Activated naive CD4-positive, alpha-beta T cell treated with anti-CD3 and anti-CD28 coated beads, Interleukin-2, amount 50 U/mL, for 24 hours (primary cell): ENCODE measurements around the gene NIT2.

Source experiments
- H3K27ac Mint-ChIP-seq: one replicate; pipeline ENCODE4 v1.8.0; 2021; ENCODE audit warnings: mild to moderate bottlenecking, mixed read lengths
- H3K27me3 Mint-ChIP-seq: one replicate; pipeline ENCODE4 v1.8.0; 2021; ENCODE audit warnings: mixed read lengths
- H3K36me3 Mint-ChIP-seq: one replicate; pipeline ENCODE4 v1.8.0; 2021; ENCODE audit warnings: mixed read lengths
- H3K4me1 Mint-ChIP-seq: one replicate; pipeline ENCODE4 v1.8.0; 2021; ENCODE audit warnings: mixed read lengths
- H3K4me3 Mint-ChIP-seq: one replicate; pipeline ENCODE4 v1.8.0; 2021; ENCODE audit warnings: mild to moderate bottlenecking, mixed read lengths
- H3K9me3 Mint-ChIP-seq: one replicate; pipeline ENCODE4 v1.8.0; 2021; ENCODE audit warnings: mixed read lengths

The NIT2 gene

DNA sequence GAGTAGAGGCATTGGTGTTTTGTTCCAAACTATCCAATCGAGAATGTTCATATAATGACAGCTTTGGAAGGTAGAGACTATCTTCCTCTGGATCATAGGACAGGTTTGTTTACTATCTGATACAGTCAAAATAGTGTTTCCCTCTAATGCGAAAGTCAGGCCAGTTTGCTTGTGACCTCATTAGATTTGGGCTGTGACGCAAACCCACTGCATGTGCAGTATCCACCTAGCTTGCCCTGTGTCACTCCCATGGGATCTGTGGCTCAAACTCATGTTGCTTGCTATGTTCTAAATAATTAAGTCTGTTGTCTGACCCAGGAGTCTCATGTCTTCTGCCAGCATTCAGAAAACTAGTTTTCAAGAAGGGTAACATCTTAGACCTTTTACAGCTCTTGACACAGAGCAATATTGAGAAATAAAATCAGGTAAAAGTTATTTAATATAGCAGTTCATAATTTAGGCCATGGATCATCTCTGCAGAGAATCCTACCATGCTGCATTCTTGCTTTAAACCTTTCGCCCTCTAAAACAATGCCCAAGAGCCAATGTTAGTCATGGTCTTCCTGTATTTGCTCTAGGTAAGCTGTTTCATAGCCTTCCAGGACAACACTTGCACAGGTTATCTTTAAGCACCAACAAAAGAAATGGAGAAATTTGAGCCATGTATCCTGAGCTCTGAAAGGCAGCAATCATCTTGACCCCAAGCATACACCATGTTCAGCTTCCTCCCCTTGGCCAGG is 26.4 kb downstream of the NIT2 start:
- H3K4me3 Mint-ChIP-seq: no peak overlapping the region
- no peak overlapping the region for H3K27ac Mint-ChIP-seq
- H3K27me3 Mint-ChIP-seq: no peaks in the 10 kb centered on the region
- peaks cover 5% of the 10 kb centered on the region for H3K9me3 Mint-ChIP-seq
- H3K4me1 Mint-ChIP-seq: no peaks in the 10 kb centered on the region
- H3K36me3 Mint-ChIP-seq: peaks cover 27% of the 10 kb centered on the region

DNA sequence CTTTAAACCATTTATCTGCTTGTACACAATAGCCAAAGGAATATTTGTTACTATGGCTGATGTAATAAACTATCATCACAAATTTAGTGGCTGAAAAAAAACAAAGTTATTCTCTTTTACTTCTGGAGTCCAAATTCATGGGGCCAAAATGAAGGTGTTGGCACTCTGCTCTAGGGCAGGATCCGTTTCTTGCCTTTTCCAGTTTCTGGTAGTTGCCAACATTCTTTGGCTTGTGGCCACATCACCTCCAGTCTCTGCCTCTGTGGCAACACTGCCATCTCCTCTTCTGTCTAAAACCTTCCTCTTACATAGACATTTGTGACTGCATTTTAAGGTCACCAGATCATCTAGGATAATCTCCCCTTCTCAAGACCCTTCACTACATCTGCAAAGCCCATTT is 27.3 kb downstream of the NIT2 start:
- H3K9me3 Mint-ChIP-seq: peaks cover 5% of the 10 kb centered on the region
- no peak overlapping the region for H3K4me3 Mint-ChIP-seq
- no peaks in the 10 kb centered on the region for H3K27me3 Mint-ChIP-seq
- no peak overlapping the region for H3K27ac Mint-ChIP-seq
- peaks cover 29% of the 10 kb centered on the region for H3K36me3 Mint-ChIP-seq
- H3K4me1 Mint-ChIP-seq: no peaks in the 10 kb centered on the region

DNA sequence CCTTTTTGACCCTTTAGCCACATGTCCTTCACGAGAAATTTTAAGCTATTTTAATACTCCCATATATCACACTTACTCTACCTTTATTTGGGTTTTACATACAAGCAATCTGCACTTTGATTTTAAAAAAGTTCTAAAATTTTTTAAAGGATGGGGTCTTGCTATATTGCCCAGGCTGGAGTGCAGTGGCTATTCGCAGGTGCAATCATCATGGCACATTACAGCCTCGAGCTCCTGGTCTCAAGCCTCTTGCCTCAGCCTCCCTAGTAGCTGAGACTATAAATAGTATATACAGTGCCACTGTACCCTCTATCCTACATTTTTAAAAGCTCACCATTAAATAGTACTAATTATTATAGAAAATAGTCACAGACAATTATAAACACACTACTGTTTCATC is 29.9 kb downstream of the NIT2 start:
- Mint-ChIP-seq H3K27me3 (no peaks in the 10 kb centered on the region), H3K4me1 (no peaks in the 10 kb centered on the region), H3K36me3 (peaks cover 24% of the 10 kb centered on the region), H3K9me3 (peaks cover 5% of the 10 kb centered on the region), H3K4me3 (no peak overlapping the region), H3K27ac (no peak overlapping the region)

DNA sequence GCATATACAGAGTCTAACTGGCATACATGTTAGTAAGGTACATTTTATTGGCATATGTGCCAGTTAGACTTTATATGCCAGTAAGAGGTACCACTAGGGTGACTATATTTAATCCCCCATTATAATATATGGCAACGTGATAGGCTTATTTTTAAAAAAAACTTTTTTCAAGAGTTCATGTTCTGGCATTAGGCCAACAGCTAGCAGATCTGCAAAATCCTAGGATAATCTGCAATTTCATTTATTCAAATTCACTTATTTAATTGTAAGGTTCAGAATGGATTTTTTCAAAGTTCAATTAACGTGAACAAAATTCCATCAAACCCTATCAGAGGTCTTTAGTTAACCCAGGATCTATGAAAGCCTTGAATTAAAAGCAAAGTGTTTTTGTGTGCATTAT is 31.9 kb downstream of the NIT2 start:
- Mint-ChIP-seq H3K27me3 (no peaks in the 10 kb centered on the region), H3K27ac (no peak overlapping the region), H3K9me3 (peaks cover 5% of the 10 kb centered on the region), H3K4me3 (no peak overlapping the region), H3K36me3 (peaks cover 23% of the 10 kb centered on the region), H3K4me1 (no peaks in the 10 kb centered on the region)

DNA sequence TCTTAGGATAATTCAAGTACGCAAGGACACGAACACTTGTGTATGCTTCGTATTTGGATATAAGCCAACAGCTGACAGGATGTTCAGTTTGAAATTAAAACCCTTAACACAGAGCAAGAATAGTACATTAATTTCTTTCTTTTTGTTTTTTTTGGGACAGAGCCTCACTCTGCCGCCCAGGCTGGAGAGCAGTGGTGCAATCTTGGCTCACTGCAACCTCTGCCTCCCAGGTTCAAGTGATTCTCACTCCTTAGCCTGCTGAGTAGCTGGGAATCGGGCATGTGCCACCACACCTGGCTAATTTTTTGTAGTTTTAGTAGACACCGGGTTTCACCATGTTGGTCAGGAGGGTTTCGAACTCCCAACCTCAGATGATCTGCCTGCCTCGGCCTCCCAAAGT is 33.9 kb downstream of the NIT2 start:
- peaks cover 20% of the 10 kb centered on the region for H3K36me3 Mint-ChIP-seq
- no peaks in the 10 kb centered on the region for H3K9me3 Mint-ChIP-seq
- H3K4me3 Mint-ChIP-seq: no peak overlapping the region
- no peak overlapping the region for H3K27ac Mint-ChIP-seq
- no peaks in the 10 kb centered on the region for H3K27me3 Mint-ChIP-seq
- no peaks in the 10 kb centered on the region for H3K4me1 Mint-ChIP-seq

DNA sequence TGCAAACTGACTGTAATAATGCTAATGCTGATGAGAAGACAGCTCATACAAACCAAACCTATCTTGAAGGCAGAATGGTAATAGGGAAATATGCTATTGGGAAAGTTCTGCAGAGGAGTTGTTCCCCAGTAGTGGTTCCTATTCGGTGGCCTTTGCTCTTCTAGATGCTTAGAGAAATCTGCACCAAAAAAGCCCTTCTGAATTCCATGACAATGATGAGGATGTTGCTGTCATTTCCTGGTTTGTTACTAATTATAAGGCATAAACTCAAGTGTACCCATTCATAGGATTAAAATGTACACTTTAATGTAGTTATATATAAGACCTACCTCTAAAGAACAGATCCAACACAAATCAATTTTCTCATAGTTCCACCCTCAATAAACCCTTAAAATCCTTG is 36.2 kb downstream of the NIT2 start:
- H3K4me3 Mint-ChIP-seq: no peak overlapping the region
- H3K9me3 Mint-ChIP-seq: no peaks in the 10 kb centered on the region
- H3K27ac Mint-ChIP-seq: no peak overlapping the region
- peaks cover 9% of the 10 kb centered on the region for H3K36me3 Mint-ChIP-seq
- H3K4me1 Mint-ChIP-seq: no peaks in the 10 kb centered on the region
- no peaks in the 10 kb centered on the region for H3K27me3 Mint-ChIP-seq

DNA sequence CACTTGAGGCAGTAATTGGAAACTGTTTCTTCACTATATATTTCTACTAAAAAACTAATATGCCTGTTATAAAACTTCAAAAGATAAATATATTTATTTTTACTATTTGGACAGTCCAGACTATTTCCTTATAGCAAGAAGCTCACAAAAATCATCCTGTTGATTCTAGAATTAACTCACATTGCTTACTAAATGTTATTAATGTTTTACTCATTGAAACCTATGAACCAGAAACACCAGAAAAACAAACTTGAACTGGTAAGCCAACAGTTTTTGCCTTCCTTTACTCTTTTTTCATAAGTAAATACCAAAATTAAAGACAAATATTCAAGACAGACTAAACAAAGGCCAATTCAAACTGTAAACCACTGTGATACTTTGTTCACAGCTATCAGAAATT is 40.0 kb downstream of the NIT2 start:
- Mint-ChIP-seq H3K27me3 (no peaks in the 10 kb centered on the region), H3K27ac (no peak overlapping the region), H3K4me3 (no peak overlapping the region), H3K4me1 (no peaks in the 10 kb centered on the region), H3K36me3 (peaks cover 8% of the 10 kb centered on the region), H3K9me3 (no peaks in the 10 kb centered on the region)

DNA sequence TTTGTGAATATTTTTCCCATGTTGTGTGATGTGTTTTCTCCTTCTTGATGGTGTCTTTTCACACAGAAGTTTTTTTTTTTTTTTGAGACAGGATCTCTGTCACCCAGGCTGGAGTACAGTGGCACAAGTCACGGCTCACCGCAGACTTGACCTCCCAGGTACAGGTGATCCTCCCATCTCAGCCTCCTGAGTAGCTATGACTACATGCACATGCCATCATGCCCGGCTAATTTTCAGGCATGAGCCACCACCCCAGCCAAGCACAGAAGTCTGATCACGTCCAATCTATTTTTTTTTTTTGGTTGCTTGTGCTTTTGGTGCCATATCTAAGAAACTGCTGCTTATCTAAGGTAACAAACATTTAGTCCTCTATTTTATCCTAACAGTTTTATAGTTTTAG is 41.7 kb downstream of the NIT2 start:
- Mint-ChIP-seq H3K27me3 (no peaks in the 10 kb centered on the region), H3K27ac (peak overlapping the region; percentile 23), H3K4me3 (no peak overlapping the region), H3K36me3 (peaks cover 8% of the 10 kb centered on the region), H3K4me1 (no peaks in the 10 kb centered on the region), H3K9me3 (no peaks in the 10 kb centered on the region)

DNA sequence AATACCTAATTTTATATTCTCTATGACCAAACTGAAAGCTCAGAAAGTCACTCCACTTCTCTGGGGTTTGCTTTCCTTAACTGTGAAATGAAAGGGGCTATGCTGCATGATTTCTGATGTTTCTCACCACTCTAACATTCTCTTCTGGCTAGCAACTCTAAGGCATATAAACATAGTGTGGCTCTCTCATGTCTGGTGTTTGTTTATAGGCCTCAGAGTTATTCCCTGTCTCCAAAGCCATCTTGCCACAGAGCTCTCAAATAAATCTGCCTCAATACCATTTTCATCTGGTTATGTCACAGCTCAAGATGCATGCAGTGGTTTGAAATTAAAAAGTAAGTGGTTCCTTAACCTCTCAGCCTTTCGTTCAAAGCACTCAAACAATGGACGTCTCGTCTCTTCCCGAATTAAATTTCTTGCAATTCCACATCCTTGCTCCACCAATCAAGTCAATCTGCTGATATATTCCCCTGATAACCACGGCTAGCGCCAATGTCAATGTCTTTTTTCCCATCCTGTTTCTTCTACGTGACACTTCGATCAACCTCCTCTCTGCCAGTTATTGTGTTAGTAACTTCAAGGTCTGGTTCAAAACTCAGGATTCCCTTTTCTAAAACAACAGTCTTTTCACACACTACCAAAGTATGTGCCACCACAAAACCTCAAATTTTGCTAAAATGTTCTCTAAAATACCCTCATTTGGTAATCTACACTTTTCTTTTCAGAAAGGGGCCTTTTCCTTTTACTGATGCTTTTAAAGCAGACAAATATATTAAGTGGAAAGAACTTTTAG is 50.4 kb downstream of the NIT2 start:
- H3K36me3 Mint-ChIP-seq: peaks cover 19% of the 10 kb centered on the region
- H3K9me3 Mint-ChIP-seq: no peaks in the 10 kb centered on the region
- H3K27me3 Mint-ChIP-seq: no peaks in the 10 kb centered on the region
- peak overlapping the region; percentile 48 for H3K27ac Mint-ChIP-seq
- H3K4me3 Mint-ChIP-seq: no peak overlapping the region
- H3K4me1 Mint-ChIP-seq: peaks cover 31% of the 10 kb centered on the region

DNA sequence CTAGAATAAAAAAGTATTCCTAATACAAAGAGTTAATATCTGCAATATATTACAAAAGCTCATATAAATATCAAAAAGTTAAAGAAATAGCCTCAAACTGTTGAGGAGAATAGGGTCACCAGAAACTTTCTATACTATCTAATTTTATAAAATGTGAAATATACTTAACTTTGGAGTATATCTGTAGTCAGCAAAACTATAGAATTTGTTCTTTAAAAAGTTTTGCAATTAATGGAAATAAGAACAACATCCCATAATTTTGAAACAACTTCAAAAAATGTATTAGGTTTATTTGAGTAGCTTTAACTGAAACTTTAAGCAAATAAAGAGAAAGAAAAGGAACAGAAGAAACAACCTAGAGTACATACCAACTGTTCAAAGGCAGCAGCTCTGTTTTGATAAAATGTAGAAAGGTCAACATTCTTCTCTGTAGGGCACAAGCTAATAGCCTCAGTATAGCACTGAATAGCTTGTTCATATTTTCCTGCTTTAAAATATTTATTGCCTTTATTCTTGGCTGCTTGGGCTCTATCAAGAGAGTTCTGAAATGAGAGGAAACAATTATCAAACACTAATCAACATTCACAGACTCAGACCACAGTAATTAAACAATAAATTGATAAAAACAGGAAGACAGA is 52.0 kb downstream of the NIT2 start:
- Mint-ChIP-seq H3K9me3 (no peaks in the 10 kb centered on the region), H3K4me1 (peaks cover 31% of the 10 kb centered on the region), H3K36me3 (peaks cover 17% of the 10 kb centered on the region), H3K4me3 (no peak overlapping the region), H3K27me3 (no peaks in the 10 kb centered on the region), H3K27ac (no peak overlapping the region)

DNA sequence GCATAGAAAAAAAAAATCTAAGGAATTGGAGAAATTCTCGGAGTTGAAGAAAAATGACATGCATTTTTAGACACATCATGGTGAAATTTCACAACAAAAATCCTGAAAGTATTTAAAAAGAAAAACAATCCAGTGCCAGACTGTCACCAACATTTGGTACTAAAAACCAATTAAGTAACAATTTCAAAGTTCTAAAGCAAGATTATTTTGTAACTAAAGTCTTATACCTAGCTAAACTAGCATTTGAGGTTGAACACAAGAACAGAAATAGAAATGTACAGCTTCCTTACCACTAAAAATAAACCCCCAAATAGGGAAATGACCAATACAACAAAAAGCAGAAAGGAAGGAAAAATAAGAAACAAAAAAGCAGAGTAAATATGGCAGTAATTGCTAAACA is 54.5 kb downstream of the NIT2 start:
- Mint-ChIP-seq H3K4me3 (no peak overlapping the region), H3K9me3 (no peaks in the 10 kb centered on the region), H3K27me3 (no peaks in the 10 kb centered on the region), H3K36me3 (peaks cover 17% of the 10 kb centered on the region), H3K27ac (no peak overlapping the region), H3K4me1 (peaks cover 43% of the 10 kb centered on the region)

DNA sequence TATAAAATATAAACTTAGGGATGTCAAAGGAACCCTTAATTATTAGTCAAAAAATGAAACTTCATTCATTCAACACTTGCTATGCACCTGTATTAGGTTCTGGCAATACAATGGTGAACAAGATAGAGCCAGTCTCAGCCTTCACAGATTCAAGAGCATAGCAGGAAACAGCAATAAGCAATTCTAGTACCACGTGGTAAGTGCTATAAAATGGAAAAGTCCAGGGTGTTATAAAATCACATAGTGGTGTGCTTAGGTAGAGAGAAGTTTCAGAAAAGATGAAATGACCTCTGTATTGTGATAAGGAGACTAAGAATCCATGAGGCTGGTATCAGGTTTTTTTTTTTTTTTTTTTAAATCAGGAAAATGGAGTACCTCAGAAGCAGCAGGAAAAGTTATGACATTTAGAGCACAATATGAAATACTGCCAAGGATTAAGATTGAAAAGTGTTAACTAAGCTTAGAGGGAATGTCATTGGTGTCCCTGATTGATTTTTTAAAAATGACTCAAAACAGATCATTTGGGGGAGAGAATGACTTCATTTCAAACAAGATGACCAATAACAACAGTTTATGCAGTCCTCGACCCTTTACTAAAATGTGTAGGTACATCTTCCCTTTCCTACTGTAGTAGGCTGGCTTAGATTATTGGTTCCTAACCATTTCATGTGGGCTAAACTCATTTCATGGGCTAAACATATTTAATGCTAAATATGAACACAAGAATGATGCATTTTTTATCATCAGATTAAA is 61.3 kb downstream of the NIT2 start:
- Mint-ChIP-seq H3K36me3 (peaks cover 2% of the 10 kb centered on the region), H3K4me1 (peaks cover 61% of the 10 kb centered on the region), H3K4me3 (no peak overlapping the region), H3K27ac (no peak overlapping the region), H3K27me3 (no peaks in the 10 kb centered on the region), H3K9me3 (no peaks in the 10 kb centered on the region)

DNA sequence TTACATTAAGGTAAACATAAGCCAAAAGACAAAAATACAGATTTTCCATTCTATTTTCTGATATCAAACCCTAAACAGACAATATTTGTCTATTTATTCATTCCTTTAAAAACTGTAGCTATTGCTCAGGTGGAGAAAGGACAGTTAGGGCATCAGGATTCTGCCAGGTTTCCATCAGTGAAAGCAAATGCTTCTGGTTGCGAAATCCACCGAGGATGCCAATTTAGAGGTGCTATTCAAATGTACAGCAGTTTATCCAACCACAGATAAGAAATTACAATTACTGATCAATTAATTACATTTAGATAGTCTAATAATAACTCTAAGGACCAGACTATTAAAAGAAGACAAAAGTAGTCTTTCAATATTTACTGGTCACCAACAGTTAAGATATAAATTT is 62.4 kb downstream of the NIT2 start:
- Mint-ChIP-seq H3K27ac (no peak overlapping the region), H3K9me3 (no peaks in the 10 kb centered on the region), H3K4me3 (peak overlapping the region; percentile 23), H3K36me3 (peaks cover 2% of the 10 kb centered on the region), H3K27me3 (no peaks in the 10 kb centered on the region), H3K4me1 (peaks cover 63% of the 10 kb centered on the region)

DNA sequence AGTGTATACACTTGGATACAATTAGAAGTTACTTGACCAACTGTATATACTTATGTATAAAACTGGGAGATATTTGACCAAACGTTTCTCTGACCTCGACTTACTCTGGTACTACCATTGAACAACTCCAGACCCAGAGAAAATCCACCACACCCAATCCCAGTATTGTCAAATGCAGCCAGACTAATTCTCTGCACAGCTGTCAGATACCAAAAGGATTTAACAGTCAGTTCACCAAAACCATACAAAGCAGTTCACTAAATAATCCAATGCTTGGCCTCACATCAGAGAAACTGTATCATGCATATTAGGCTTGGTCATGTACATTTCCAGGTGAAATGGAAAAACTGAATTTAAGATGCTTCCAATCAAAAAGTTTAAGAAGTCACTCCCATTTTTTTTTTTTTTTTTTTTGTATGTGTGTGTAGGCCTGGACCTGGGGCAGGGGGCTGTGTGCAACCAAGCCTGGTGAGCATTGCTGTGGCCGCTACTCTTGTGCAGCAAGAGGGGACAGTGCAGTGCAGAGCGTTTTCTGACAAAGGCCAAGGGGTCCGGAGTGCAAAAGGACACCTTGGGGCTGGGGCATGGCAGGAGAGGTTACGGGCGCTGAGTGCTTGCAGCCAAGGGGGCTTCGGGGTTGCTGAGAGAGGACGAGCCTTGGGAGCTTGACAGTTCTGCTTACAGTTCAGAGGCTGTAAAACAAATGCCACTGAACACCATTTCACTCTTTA is 64.9 kb downstream of the NIT2 start:
- H3K27ac Mint-ChIP-seq: peak overlapping the region; percentile 76
- H3K4me1 Mint-ChIP-seq: peaks cover 73% of the 10 kb centered on the region
- H3K27me3 Mint-ChIP-seq: no peaks in the 10 kb centered on the region
- H3K9me3 Mint-ChIP-seq: no peaks in the 10 kb centered on the region
- H3K4me3 Mint-ChIP-seq: peak overlapping the region; percentile 95
- peaks cover 2% of the 10 kb centered on the region for H3K36me3 Mint-ChIP-seq

DNA sequence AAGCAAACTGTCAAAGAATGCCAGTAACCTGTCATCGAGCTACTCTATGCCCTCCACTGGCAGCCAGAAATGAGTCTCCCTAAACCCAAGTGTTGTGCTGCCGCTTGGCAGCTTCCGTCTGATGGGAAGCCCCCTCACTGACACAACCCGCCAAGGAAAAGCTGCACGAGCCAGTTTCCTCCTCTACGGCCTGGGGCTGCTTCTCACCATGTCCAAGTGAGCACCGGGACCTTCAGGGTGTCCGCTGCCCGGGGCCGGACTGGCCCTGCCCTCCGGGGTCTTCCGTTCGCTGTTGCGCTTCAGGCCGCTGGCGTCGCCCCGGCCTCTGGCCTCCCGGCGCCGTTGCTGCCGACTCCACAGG is 65.8 kb downstream of the NIT2 start:
- no peaks in the 10 kb centered on the region for H3K27me3 Mint-ChIP-seq
- peaks cover 77% of the 10 kb centered on the region for H3K4me1 Mint-ChIP-seq
- peak overlapping the region; percentile 95 for H3K4me3 Mint-ChIP-seq
- H3K9me3 Mint-ChIP-seq: no peaks in the 10 kb centered on the region
- H3K36me3 Mint-ChIP-seq: peaks cover 4% of the 10 kb centered on the region
- H3K27ac Mint-ChIP-seq: peak overlapping the region; percentile 76
